ENCODE results near the gene ARHGEF2.

DNA sequence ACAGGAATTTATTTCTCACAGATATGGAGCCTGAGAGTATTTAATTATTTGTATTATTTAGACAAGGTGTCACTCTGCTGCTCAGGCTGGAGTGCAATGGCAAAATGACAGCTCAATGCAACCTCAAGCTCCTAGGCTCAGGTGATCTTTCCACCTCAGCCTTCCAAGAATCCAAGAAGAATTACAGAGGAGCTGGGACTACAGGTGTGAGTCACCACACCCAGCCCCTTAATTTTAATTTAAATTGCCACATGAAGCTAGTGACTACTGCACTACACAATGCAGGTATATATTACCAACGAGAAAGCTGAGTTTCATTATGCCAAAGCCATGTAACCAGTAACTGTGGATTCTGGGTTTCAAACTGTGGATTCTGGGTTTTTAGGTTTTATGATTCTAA is 46.3 kb downstream of the ARHGEF2 start:
- TF ChIP-seq, protein P1, sequence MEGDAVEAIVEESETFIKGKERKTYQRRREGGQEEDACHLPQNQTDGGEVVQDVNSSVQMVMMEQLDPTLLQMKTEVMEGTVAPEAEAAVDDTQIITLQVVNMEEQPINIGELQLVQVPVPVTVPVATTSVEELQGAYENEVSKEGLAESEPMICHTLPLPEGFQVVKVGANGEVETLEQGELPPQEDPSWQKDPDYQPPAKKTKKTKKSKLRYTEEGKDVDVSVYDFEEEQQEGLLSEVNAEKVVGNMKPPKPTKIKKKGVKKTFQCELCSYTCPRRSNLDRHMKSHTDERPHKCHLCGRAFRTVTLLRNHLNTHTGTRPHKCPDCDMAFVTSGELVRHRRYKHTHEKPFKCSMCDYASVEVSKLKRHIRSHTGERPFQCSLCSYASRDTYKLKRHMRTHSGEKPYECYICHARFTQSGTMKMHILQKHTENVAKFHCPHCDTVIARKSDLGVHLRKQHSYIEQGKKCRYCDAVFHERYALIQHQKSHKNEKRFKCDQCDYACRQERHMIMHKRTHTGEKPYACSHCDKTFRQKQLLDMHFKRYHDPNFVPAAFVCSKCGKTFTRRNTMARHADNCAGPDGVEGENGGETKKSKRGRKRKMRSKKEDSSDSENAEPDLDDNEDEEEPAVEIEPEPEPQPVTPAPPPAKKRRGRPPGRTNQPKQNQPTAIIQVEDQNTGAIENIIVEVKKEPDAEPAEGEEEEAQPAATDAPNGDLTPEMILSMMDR (IDR thresholded peaks at IDR 0.05 in 4 of 5, conservative IDR thresholded peaks at IDR 0.05 in 1 of 5): no peak
- TF ChIP-seq POLR2A (IDR thresholded peaks at IDR 0.05): no peak
